CD14-positive monocyte (primary cell): ENCODE measurements around the gene MID1IP1. TPM values are rescaled to one million over a fixed set of nuclear protein-coding genes. Genes with fewer than 3 reads are reported as not detected.

Experiments
- DNase-seq, 3 donors: peaks; one replicate each; pipeline ENCODE4 v3.0.0-alpha.2; 2011 to 2022
- H2AFZ ChIP-seq: 2 replicates; pipeline ENCODE4 v1.6.0; 2012; ENCODE audit warnings: mild to moderate bottlenecking, low read depth, low read length, inconsistent platforms; ENCODE audit not compliant: insufficient read depth, poor library complexity, severe bottlenecking
- H3K27ac ChIP-seq, 2 donors: 1 replicate in 1 of 2; 2 replicates in 1 of 2; pipeline ENCODE4 v1.5.1; 2012 to 2013; ENCODE audit warnings: low read length in 2 of 2, control low read depth in 1 of 2, inconsistent platforms in 1 of 2, low read depth in 1 of 2, mild to moderate bottlenecking in 1 of 2
- H3K27me3 ChIP-seq, 2 donors: one replicate each; pipeline versions ENCODE4 v1.6.0 to v1.6.1; 2011 to 2013; ENCODE audit warnings: low read length in 2 of 2; ENCODE audit not compliant: control insufficient read depth in 2 of 2, insufficient read depth in 2 of 2
- H3K36me3 ChIP-seq, 2 donors: replicated peaks in 1 of 2; 1 replicate in 1 of 2; 2 replicates in 1 of 2; pipeline versions ENCODE4 v1.5.1 to v1.6.1; 2012 to 2013; ENCODE audit warnings: low read length in 2 of 2, control low read depth in 1 of 2, inconsistent platforms in 1 of 2, mild to moderate bottlenecking in 1 of 2; ENCODE audit not compliant: insufficient read depth in 2 of 2, control insufficient read depth in 1 of 2
- H3K4me1 ChIP-seq, 2 donors: 1 replicate in 1 of 2; 2 replicates in 1 of 2; pipeline versions ENCODE4 v1.5.1 to v1.6.1; 2012 to 2013; ENCODE audit warnings: low read length in 2 of 2, control low read depth in 1 of 2, inconsistent platforms in 1 of 2, mild to moderate bottlenecking in 1 of 2, moderate library complexity in 1 of 2; ENCODE audit not compliant: insufficient read depth in 2 of 2, control insufficient read depth in 1 of 2
- H3K4me2 ChIP-seq: replicated peaks from 2 replicates; pipeline ENCODE3; 2012; ENCODE audit warnings: low read length, moderate library complexity, mild to moderate bottlenecking; ENCODE audit not compliant: poor library complexity, severe bottlenecking; ENCODE audit errors: extremely low read depth
- H3K4me3 ChIP-seq, 3 experiments: fragments of 200-600 bp in 1 of 3; sonication (generic) in 1 of 3; replicated peaks in 1 of 3; 1 replicate in 2 of 3; 2 replicates in 1 of 3; pipeline ENCODE4 v1.5.1; 2011 to 2013; ENCODE audit warnings: low read length in 3 of 3, mild to moderate bottlenecking in 3 of 3, control low read depth in 2 of 3, low read depth in 2 of 3, inconsistent platforms in 1 of 3, moderate library complexity in 1 of 3
- H3K79me2 ChIP-seq: 2 replicates; pipeline ENCODE4 v1.6.0; 2012; ENCODE audit warnings: mild to moderate bottlenecking, control low read depth, inconsistent platforms, low read length, moderate library complexity; ENCODE audit not compliant: insufficient read depth
- H3K9ac ChIP-seq: 2 replicates; pipeline ENCODE4 v1.6.0; 2017; ENCODE audit warnings: low read length, mild to moderate bottlenecking; ENCODE audit not compliant: insufficient read depth, poor library complexity, severe bottlenecking
- H3K9me3 ChIP-seq, 2 donors: replicated peaks in 1 of 2; 1 replicate in 1 of 2; 2 replicates in 1 of 2; pipeline versions ENCODE4 v1.5.1 to v1.6.1; 2012 to 2013; ENCODE audit warnings: low read length in 2 of 2, control low read depth in 1 of 2; ENCODE audit not compliant: control insufficient read depth in 1 of 2, insufficient read depth in 1 of 2
- H4K20me1 ChIP-seq: 2 replicates; pipeline ENCODE4 v1.6.0; 2012; ENCODE audit warnings: mild to moderate bottlenecking, low read length, control low read depth, moderate library complexity; ENCODE audit not compliant: insufficient read depth
- H3K27ac Mint-ChIP-seq, 7 donors: one replicate each; pipeline ENCODE4 v1.8.0; 2020; ENCODE audit warnings: mild to moderate bottlenecking in 7 of 7, mixed read lengths in 7 of 7, moderate library complexity in 6 of 7, inconsistent platforms in 2 of 7
- H3K27me3 Mint-ChIP-seq, 3 donors: one replicate each; pipeline ENCODE4 v1.8.0; 2021 to 2022; ENCODE audit warnings: low read depth in 3 of 3, mild to moderate bottlenecking in 3 of 3, mixed read lengths in 3 of 3, moderate library complexity in 3 of 3, inconsistent platforms in 1 of 3
- H3K36me3 Mint-ChIP-seq, 2 donors: one replicate each; pipeline ENCODE4 v1.8.0; 2020; ENCODE audit warnings: mixed read lengths in 2 of 2, inconsistent platforms in 1 of 2, mild to moderate bottlenecking in 1 of 2
- H3K4me1 Mint-ChIP-seq: one replicate; pipeline ENCODE4 v1.8.0; 2020; ENCODE audit warnings: mild to moderate bottlenecking, mixed read lengths
- H3K4me3 Mint-ChIP-seq, 2 donors: one replicate each; pipeline ENCODE4 v1.8.0; 2020; ENCODE audit warnings: mild to moderate bottlenecking in 2 of 2, mixed read lengths in 2 of 2, moderate library complexity in 1 of 2
- H3K9me3 Mint-ChIP-seq, 7 donors: one replicate each; pipeline ENCODE4 v1.8.0; 2020 to 2022; ENCODE audit warnings: mixed read lengths in 7 of 7, mild to moderate bottlenecking in 6 of 7, moderate library complexity in 6 of 7, inconsistent platforms in 2 of 7
- WGBS: methylation state at CpG from one replicate; pipeline ENCODE4 v1.1.5; 2013; ENCODE audit warnings: missing lambda C conversion rate; ENCODE audit not compliant: insufficient coverage; 5-methylcytosine and 5-hydroxymethylcytosine counted together
- intact Hi-C, 2 donors: fragments of 100-400 bp; cut with micrococcal nuclease; formaldehyde crosslinking; loops; one replicate each; pipeline versions ENCODE4 v1.15.0 to v1.15.1; 2023
- polyA plus RNA-seq, 3 donors: library from polyadenylated mRNA; depleted of rRNA in 1 of 3; unstranded in 2 of 3; stranded (reverse) in 1 of 3; fragments of 300-500 nt in 2 of 3; fragments of >200 nt in 1 of 3; fragmentation: Illumina TruSeq in 2 of 3; gene quantifications; 1 replicate in 2 of 3; 2 replicates in 1 of 3; pipeline ENCODE4 v1.2.3, GENCODE V29; 2012 to 2021
- TF ChIP-seq, protein P1 (sequence below): fragments of 200-600 bp; IDR thresholded peaks from one replicate; pipeline ENCODE4 v1.8.0; 2022; ENCODE audit warnings: antibody characterized with exemption, mild to moderate bottlenecking

Gene MID1IP1
- polyA plus RNA-seq, 3 donors, result 48.4 to 138 (median 55.5) TPM

GRCh38 chrX:38816155-38816554 lies 14.9 kb downstream of the MID1IP1 start:
- Histone ChIP-seq H3K4me1 (peaks cover 14 to 31% of the 10 kb centered on the region in 2 donors), H3K27me3 (no peaks in the 10 kb centered on the region), H4K20me1 (no peaks in the 10 kb centered on the region), H3K36me3 (no peaks in the 10 kb centered on the region), H3K4me2 (no peak overlapping the region), H2AFZ (peak overlapping the region; percentile 15), H3K9ac (no peak overlapping the region), H3K79me2 (no peaks in the 10 kb centered on the region), H3K9me3 (no peaks in the 10 kb centered on the region), H3K4me3 (no peak overlapping the region), H3K27ac (no peak overlapping the region)
- H3K36me3 Mint-ChIP-seq, result no peaks in the 10 kb centered on the region
- H3K4me3 Mint-ChIP-seq, result no peak overlapping the region
- peaks cover 0 to 2% (median 0%) of the 10 kb centered on the region in 7 donors for H3K9me3 Mint-ChIP-seq
- intact Hi-C loops, result no loop called here
- H3K27me3 Mint-ChIP-seq, result peaks cover 0 to 1% (median 0%) of the 10 kb centered on the region in 3 donors
- no peak for DNase-seq
- TF ChIP-seq, protein P1, sequence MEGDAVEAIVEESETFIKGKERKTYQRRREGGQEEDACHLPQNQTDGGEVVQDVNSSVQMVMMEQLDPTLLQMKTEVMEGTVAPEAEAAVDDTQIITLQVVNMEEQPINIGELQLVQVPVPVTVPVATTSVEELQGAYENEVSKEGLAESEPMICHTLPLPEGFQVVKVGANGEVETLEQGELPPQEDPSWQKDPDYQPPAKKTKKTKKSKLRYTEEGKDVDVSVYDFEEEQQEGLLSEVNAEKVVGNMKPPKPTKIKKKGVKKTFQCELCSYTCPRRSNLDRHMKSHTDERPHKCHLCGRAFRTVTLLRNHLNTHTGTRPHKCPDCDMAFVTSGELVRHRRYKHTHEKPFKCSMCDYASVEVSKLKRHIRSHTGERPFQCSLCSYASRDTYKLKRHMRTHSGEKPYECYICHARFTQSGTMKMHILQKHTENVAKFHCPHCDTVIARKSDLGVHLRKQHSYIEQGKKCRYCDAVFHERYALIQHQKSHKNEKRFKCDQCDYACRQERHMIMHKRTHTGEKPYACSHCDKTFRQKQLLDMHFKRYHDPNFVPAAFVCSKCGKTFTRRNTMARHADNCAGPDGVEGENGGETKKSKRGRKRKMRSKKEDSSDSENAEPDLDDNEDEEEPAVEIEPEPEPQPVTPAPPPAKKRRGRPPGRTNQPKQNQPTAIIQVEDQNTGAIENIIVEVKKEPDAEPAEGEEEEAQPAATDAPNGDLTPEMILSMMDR, result no peak
- WGBS, result 37% methylated on average over 2 of the region's 3 CpGs
- peak overlapping the region in 1 of 7 donors; percentile 30 for H3K27ac Mint-ChIP-seq
- H3K4me1 Mint-ChIP-seq, result peaks cover 18% of the 10 kb centered on the region

- Mint-ChIP-seq H3K4me1 (peaks cover 8% of the 10 kb centered on the region), H3K9me3 (peaks cover 0 to 2% (median 0%) of the 10 kb centered on the region in 7 donors), H3K27me3 (peaks cover 0 to 6% (median 0%) of the 10 kb centered on the region in 3 donors), H3K27ac (peak overlapping the region in 5 of 7 donors; percentile 7 to 76 (median 43)), H3K4me3 (no peak overlapping the region), H3K36me3 (no peaks in the 10 kb centered on the region)
- DNase-seq, result peak in 1 of 3 donors; percentile 12
- H3K4me2 ChIP-seq, result peak overlapping the region; percentile 18
- H3K79me2 ChIP-seq, result no peaks in the 10 kb centered on the region
- TF ChIP-seq, protein P1, result no peak
- no peaks in the 10 kb centered on the region for H3K9me3 ChIP-seq
- peak overlapping the region in 1 of 2 donors; percentile 43 for H3K27ac ChIP-seq
- peak overlapping the region in 1 of 3 experiments; percentile 2 for H3K4me3 ChIP-seq
- H3K27me3 ChIP-seq, result no peaks in the 10 kb centered on the region
- intact Hi-C loops, result no loop called here
- WGBS, result no CpG with 5 or more reads among the region's 2 CpGs
- peaks cover 12 to 21% of the 10 kb centered on the region in 2 donors for H3K4me1 ChIP-seq
- H3K9ac ChIP-seq, result no peak overlapping the region
- peak overlapping the region; percentile 27 for H2AFZ ChIP-seq
- H4K20me1 ChIP-seq, result no peaks in the 10 kb centered on the region
- no peaks in the 10 kb centered on the region for H3K36me3 ChIP-seq
Measured at GRCh38 chrX:38817004-38817703, 15.9 kb downstream of the MID1IP1 start.
